SKM-1 treated with dmso at 0.1 percent for 144 hours (cell line): ENCODE measurements around the gene ZNF462.

Experiments used
- DNase-seq: peaks from one replicate; lab custom pipeline; 2025; ENCODE audit not compliant: unreplicated experiment; lab: John Stamatoyannopoulos, UW

Gene ZNF462

DNA sequence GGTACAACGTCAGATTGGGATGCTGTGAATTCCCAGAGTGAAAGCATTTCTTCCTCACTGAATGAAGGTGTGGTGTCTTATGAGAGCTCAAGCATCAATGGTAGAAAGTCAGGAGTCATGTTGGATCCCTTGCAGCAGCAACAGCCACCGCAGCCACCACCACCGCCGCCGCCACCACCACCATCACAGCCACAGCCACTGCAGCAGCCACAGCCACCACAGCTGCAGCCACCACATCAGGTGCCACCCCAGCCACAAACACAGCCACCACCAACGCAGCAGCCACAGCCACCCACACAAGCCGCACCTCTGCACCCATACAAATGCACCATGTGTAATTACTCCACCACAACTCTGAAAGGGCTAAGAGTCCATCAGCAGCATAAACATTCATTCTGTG lies 62.4 kb downstream of the ZNF462 start:
- no peak for DNase-seq

DNA sequence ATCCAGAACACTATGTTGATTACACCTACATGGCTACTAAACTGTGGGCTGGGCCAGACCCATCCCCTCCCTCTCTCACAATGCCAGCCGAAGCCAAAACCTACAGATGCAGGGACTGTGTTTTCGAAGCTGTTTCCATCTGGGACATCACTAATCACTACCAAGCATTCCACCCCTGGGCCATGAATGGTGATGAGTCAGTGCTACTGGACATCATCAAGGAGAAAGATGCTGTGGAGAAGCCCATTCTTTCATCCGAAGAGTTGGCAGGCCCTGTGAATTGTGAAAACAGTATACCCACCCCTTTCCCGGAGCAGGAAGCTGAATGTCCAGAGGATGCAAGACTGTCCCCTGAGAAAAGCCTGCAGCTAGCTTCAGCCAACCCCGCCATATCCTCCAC lies 65.0 kb downstream of the ZNF462 start:
- no peak for DNase-seq

- no peak for DNase-seq
Observed at GRCh38 chr9:106928350-106928749, 65.4 kb downstream of the ZNF462 start.

- no peak for DNase-seq
Observed at GRCh38 chr9:106929471-106930177, 66.7 kb downstream of the ZNF462 start.

DNA sequence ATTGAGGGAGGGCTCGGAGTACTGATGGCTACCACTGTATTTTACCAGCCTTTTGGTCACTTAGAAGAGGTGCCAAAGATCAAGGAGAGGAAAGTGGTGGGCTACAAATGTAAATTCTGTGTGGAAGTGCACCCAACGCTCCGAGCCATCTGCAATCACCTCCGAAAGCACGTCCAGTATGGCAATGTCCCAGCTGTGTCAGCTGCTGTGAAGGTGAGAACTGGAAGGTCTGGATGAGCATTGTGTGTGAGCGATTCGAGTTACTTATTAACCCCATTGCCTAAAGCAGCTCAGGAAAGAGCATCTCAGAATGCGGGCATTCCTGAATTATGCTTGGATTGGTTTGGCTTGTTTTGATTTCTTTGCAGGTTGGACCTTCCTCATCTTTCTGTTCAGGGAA lies 67.5 kb downstream of the ZNF462 start:
- no peak for DNase-seq

DNA sequence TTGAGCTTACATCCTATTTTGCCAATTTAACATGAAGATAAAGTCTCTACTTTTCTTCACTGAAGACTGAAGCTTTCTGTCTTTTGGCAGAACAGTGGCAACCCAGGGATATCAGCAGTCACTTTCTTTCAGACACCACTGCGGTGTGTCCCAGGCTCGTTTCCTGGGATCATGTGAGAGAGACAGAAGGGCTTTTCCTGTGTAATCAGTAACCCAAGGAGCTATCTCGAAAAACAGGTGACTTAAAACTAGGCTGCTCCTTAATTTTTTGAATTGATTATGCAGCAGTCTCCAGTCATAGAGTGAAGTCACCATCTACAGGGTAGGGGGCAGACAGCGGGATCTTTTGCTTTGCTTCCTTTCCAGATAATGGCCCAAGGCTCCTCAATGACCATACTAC lies 68.5 kb downstream of the ZNF462 start:
- no peak for DNase-seq

GRCh38 chr9:106932178-106932577 lies 69.2 kb downstream of the ZNF462 start:
- DNase-seq: no peak

- DNase-seq: no peak
Observed at GRCh38 chr9:106932675-106933074, 69.7 kb downstream of the ZNF462 start.

DNA sequence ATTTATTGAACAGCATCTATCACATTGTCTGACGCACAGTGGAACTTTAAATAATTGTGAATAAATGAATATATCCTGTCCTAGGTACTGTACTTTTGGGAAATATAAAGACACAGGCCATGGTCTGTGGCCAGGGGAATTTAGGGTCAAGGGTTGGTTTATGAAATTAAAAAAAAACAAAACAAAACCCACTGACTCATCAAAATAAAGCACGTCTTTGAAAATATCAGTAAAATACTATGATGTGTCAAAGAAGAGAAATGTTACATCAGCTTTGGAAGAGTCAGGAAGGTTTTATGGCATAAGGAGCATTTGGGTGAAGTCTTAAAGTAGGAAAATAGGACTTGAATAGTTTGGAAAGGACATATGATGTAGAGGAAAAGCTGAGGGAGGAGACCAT lies 70.5 kb downstream of the ZNF462 start:
- DNase-seq: no peak

- DNase-seq: no peak
Observed at GRCh38 chr9:106934442-106935238, 71.7 kb downstream of the ZNF462 start.

GRCh38 chr9:106936680-106937079 lies 73.7 kb downstream of the ZNF462 start:
- DNase-seq: no peak

- DNase-seq: no peak
Observed at GRCh38 chr9:106941916-106942315, 79.0 kb downstream of the ZNF462 start.

- DNase-seq: no peak
Observed at GRCh38 chr9:106945727-106946660, 83.0 kb downstream of the ZNF462 start.

- no peak for DNase-seq
Observed at GRCh38 chr9:106947106-106947900, 84.3 kb downstream of the ZNF462 start.

DNA sequence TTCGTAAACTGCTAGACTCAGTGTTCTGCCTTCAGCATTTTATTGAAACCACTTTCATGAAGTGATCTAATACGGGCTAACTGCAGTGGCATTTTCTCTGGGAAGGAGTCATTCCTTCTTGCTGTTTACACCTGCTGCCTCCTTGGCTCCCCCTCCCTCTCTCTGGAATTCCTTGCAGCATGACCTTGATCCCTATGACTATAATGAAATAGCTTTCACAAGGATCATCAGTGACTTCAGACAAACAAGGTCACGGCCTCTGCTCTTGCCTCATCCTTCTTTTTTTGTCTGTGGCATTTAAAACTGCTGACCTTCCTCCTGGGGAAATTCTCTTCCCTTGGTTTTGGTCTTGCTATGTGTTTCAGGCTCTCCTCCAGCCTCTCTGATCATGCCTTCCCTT lies 90.2 kb downstream of the ZNF462 start:
- DNase-seq: no peak

DNA sequence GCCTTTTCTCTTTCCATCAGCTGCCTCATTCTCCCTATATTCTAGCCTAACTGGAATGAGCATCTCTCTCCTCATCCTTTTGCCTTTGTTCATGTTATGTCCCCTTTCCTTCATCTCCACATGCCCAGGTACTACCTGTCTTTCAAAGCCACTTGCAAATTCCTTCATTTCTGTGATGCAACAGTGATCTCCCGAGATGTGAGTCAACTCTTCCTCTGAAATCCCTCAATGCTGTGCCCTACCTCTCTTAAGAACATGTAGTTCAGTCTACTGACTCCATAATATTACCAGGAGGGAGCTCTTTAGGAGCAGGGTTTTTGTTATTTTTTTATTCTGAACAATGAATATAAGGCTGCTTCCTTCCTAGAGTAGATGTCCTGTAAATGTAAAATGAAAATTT lies 91.6 kb downstream of the ZNF462 start:
- DNase-seq: no peak

DNA sequence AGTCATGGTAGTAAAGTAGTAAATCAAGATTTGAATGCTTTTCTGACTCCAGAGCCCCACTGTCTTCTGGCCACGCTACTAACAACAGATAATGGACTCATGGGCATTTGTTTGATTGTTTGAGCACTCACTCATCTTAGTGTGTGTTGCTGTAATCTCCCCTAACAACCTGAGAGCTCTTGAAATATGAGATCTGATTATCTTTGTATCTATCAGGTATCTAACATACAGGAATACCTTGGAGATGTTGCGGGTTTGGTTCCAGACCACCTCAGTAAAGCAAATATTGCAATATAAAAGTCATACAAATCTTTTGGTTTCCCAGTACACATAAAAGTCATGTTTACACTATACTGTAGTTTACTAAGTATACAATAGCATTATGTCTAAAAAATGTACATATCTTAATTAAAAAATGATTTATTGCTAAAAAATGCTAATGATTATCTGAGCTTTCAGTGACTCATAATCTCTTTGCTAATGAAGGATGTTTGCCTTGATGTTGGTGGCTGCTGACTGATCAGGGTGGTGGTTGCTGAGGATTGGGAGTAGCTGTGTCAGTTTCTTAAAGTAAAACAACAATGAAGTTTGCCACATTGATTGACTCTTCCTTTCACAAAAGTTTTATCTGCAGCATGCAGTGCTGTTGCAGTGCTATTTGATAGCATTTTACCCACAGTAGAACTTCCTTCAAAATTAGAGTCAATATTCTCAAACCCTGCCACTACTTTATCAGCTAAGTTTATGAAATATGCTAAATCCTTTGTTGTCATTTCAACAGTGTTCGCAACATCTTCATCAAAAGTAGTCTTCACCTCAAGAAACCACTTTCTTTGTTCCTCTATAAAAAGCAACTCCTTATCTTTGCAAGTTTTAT lies 92.2 kb downstream of the ZNF462 start:
- DNase-seq: no peak

DNA sequence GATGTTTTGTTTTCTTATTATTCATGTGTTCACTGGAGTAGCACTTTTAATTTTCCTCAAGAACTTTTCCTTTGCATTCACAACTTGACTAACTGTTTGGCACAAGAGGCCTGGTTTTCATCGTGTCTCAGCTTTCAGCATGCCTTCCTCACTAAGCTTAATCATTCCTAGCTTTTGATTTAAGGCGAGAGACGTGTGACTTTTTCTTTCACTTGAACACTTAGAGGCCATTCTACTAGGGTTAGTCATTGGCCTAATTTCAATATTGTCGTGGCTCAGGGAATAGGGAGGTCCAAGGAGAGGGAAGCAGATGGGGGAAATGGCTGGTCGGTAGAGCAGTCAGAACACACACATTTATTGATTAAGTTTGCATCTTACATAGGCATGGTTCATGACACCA lies 94.0 kb downstream of the ZNF462 start:
- no peak for DNase-seq

GRCh38 chr9:106958955-106959657 lies 96.1 kb downstream of the ZNF462 start:
- DNase-seq: no peak
